Ovary (tissue), 9 donors: ENCODE data around the gene GPATCH8. TPM values are rescaled to one million over a fixed set of nuclear protein-coding genes. Genes with fewer than 3 reads are reported as not detected.

Source experiments
- DNase-seq, 5 donors: peaks; one replicate each; pipeline ENCODE4 v3.0.0-alpha.2; 2019 to 2020
- H3K27ac ChIP-seq, 2 donors: fragments of 200-600 bp; one replicate each; pipeline versions ENCODE4 v1.5.1 to v1.8.0; 2019 to 2022
- H3K27me3 ChIP-seq: fragments of 200-600 bp; one replicate; pipeline ENCODE4 v1.8.0; 2022
- H3K36me3 ChIP-seq: fragments of 200-600 bp; sonication (generic); one replicate; pipeline ENCODE4 v1.5.1; 2019
- H3K4me1 ChIP-seq: one replicate; pipeline ENCODE4 v1.8.1; 2013; ENCODE audit warnings: mild to moderate bottlenecking, moderate library complexity; ENCODE audit not compliant: insufficient read depth
- H3K4me3 ChIP-seq: fragments of 200-600 bp; sonication (generic); one replicate; pipeline ENCODE4 v1.5.1; 2017
- H3K9me3 ChIP-seq, 2 donors: fragments of 200-600 bp in 1 of 2; sonication (generic) in 1 of 2; one replicate each; pipeline versions ENCODE4 v1.5.1 to v1.8.1; 2013 to 2019; ENCODE audit warnings: mild to moderate bottlenecking in 1 of 2, moderate library complexity in 1 of 2
- EP300 ChIP-seq: sonication (generic); formaldehyde crosslinking; IDR thresholded peaks from one replicate; pipeline ENCODE4 v1.6.1; 2017; ENCODE audit warnings: antibody characterized with exemption
- POLR2A ChIP-seq: fragments of 450-650 bp; IDR thresholded peaks from one replicate; pipeline ENCODE4 v1.6.1; 2017; ENCODE audit warnings: antibody characterized with exemption, mild to moderate bottlenecking, moderate library complexity
- WGBS, 3 donors: extraction: QIAGEN DNeasy Blood & Tissue Kit in 1 of 3; methylation state at CpG; one replicate each; pipeline versions ENCODE4 v1.1.5 to v1.1.7; 2013 to 2017; 5-methylcytosine and 5-hydroxymethylcytosine counted together
- intact Hi-C, 4 donors: fragments of 100-400 bp; cut with DNase I; formaldehyde crosslinking; loops; one replicate each; pipeline versions ENCODE4 v1.11.0 to v1.15.1; 2022 to 2023
- polyA plus RNA-seq, 2 donors: library from polyadenylated mRNA; stranded (reverse); fragments of 200-250 nt in 1 of 2; fragments of 350-450 nt in 1 of 2; fragmentation: Illumina TruSeq in 1 of 2; extraction: RNeasy Lipid Tissue Mini Kit (QIAGEN cat#74804) in 1 of 2; gene quantifications; one replicate each; pipeline ENCODE4 v1.2.3, GENCODE V29; 2013 to 2014
- total RNA-seq, 7 donors: library from RNA; depleted of rRNA in 2 of 7; stranded (reverse); fragments of >200 nt in 2 of 7; fragmentation: NEBNext Ultra II Directional in 3 of 7; extraction: Animal tissue kit (Norgen Biotek cat#: 25700) in 3 of 7; gene quantifications; one replicate each; pipeline versions ENCODE4 v1.1.0 to v1.2.4, GENCODE V29; 2016 to 2023
- TF ChIP-seq, protein P1 (sequence below), 3 donors: fragments of 450-650 bp in 2 of 3; fragments of 200-600 bp in 1 of 3; IDR thresholded peaks; one replicate each; pipeline versions ENCODE4 v1.5.1 to v1.8.0; 2016 to 2022; ENCODE audit warnings: antibody characterized with exemption in 3 of 3, mild to moderate bottlenecking in 1 of 3
- donor health status: DM: no; HTN: no; CAD: no; lungs with moderate emphysema.
- donor health status: DM: no; HTN: no; CAD: no.
- donor health status: Bipolar disorder and iron deficiency.
- donor health status: DM: yes; HTN: yes; CAD: no.
- donor health status: DM: no; HTN: no; CAD: no.
- donor health status: DM: yes; HTN: yes; CAD: no.

Gene GPATCH8
- total and polyA plus RNA-seq, 9 donors: 20.5 to 57.3 (median 43.5) TPM

DNA sequence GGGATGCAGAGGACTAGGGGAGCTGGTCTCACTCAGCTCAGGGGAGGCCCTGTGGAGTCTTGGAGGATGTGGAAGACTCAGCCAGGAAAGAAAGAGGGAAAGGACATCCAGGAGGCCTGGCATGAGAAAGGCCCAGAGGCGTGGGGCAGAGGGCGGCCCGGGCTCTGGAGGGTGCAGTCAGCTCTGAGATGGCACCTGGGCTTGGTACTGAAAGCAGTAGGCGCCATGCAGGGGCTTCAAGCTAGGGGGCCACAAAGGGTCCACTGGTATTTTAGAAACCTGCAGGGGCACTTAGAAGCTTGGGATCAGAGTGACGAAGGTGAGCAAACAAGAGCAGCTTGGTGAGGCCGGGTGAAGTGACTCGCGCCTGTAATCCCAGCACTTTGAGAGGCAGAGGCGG is 145.1 kb downstream of the GPATCH8 start:
- TF ChIP-seq, protein P1, sequence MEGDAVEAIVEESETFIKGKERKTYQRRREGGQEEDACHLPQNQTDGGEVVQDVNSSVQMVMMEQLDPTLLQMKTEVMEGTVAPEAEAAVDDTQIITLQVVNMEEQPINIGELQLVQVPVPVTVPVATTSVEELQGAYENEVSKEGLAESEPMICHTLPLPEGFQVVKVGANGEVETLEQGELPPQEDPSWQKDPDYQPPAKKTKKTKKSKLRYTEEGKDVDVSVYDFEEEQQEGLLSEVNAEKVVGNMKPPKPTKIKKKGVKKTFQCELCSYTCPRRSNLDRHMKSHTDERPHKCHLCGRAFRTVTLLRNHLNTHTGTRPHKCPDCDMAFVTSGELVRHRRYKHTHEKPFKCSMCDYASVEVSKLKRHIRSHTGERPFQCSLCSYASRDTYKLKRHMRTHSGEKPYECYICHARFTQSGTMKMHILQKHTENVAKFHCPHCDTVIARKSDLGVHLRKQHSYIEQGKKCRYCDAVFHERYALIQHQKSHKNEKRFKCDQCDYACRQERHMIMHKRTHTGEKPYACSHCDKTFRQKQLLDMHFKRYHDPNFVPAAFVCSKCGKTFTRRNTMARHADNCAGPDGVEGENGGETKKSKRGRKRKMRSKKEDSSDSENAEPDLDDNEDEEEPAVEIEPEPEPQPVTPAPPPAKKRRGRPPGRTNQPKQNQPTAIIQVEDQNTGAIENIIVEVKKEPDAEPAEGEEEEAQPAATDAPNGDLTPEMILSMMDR (IDR thresholded peaks at IDR 0.05): no peak
- TF ChIP-seq EP300: no peak
- TF ChIP-seq POLR2A: no peak
- WGBS, 3 donors: 90 to 95% (median 94%) methylated on average over 9 of the region's 9 CpGs
- no peak for DNase-seq
- peaks cover 7% of the 10 kb centered on the region for H3K4me1 ChIP-seq
- H3K27me3 ChIP-seq: no peaks in the 10 kb centered on the region
- intact Hi-C loops: loop anchor here in 1 of 4 donors (10.0 kb wide), 1 partner anchor 153 kb away; no protein-coding TSS in a partner anchor
- H3K9me3 ChIP-seq: no peaks in the 10 kb centered on the region
- no peaks in the 10 kb centered on the region for H3K36me3 ChIP-seq
- H3K27ac ChIP-seq: no peak overlapping the region
- no peak overlapping the region for H3K4me3 ChIP-seq

DNA sequence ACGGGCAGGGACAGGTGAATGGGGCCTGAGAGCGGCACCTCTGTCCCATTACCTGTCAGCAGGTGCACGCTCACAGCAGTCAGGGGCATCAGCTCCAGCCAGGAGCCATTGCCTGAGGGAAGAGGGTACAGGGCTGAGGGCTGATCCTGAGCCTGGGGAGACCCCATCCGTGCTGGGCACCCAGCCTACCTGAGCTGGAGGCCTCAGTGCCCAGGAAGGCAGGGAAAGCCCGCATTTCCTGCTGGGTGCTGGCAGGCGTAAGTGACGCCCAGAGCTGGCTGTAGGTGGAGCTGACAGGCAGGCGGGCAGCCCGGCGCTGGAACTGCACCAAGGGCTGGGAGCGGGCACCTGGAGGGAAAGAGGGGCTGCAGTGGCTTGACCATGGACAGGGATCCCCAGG is 147.0 kb downstream of the GPATCH8 start:
- Histone ChIP-seq H3K27me3 (no peaks in the 10 kb centered on the region), H3K4me3 (no peak overlapping the region), H3K27ac (no peak overlapping the region), H3K9me3 (no peaks in the 10 kb centered on the region), H3K4me1 (peaks cover 4% of the 10 kb centered on the region), H3K36me3 (no peaks in the 10 kb centered on the region)
- DNase-seq: no peak
- 96 to 98% (median 96%) methylated on average over 11 of the region's 11 CpGs for WGBS, 3 donors
- intact Hi-C loops: loop anchor here in 1 of 4 donors (10.0 kb wide), 1 partner anchor 151 kb away; no protein-coding TSS in a partner anchor
- TF ChIP-seq POLR2A (no peak), EP300 (no peak)
- TF ChIP-seq, protein P1 (IDR thresholded peaks at IDR 0.05): no peak

DNA sequence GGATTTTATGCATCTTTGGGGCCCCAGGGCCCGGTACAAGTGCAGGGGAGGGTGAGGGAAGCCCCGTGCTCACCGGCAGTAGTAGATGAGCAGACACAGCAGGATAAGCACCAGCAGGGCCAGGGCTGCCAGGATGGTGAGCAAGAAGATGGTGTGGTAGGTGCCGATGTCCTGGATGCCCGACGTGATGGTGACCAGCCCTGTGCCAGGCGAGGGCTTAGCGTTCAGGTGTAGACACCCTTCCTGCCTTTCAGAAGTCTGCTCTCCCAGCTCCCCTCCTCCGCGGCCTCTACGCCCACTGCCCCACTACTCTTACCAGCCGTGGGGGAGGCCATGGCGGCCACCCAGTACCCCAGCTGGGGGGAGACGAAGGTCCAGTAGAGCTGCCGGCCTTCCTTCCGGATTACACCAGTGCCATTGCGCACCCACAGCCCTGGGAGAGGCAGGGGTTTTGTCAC is 147.5 kb downstream of the GPATCH8 start:
- 84 to 86% (median 84%) methylated on average over 17 of the region's 17 CpGs for WGBS, 3 donors
- no peaks in the 10 kb centered on the region for H3K9me3 ChIP-seq
- intact Hi-C loops: loop anchor here in 1 of 4 donors (10.0 kb wide), 1 partner anchor 151 kb away; no protein-coding TSS in a partner anchor
- no peaks in the 10 kb centered on the region for H3K27me3 ChIP-seq
- no peak overlapping the region for H3K27ac ChIP-seq
- DNase-seq: no peak
- no peak for TF ChIP-seq EP300
- no peak for TF ChIP-seq POLR2A
- TF ChIP-seq, protein P1 (IDR thresholded peaks at IDR 0.05): no peak
- no peak overlapping the region for H3K4me3 ChIP-seq
- no peaks in the 10 kb centered on the region for H3K36me3 ChIP-seq
- no peaks in the 10 kb centered on the region for H3K4me1 ChIP-seq

DNA sequence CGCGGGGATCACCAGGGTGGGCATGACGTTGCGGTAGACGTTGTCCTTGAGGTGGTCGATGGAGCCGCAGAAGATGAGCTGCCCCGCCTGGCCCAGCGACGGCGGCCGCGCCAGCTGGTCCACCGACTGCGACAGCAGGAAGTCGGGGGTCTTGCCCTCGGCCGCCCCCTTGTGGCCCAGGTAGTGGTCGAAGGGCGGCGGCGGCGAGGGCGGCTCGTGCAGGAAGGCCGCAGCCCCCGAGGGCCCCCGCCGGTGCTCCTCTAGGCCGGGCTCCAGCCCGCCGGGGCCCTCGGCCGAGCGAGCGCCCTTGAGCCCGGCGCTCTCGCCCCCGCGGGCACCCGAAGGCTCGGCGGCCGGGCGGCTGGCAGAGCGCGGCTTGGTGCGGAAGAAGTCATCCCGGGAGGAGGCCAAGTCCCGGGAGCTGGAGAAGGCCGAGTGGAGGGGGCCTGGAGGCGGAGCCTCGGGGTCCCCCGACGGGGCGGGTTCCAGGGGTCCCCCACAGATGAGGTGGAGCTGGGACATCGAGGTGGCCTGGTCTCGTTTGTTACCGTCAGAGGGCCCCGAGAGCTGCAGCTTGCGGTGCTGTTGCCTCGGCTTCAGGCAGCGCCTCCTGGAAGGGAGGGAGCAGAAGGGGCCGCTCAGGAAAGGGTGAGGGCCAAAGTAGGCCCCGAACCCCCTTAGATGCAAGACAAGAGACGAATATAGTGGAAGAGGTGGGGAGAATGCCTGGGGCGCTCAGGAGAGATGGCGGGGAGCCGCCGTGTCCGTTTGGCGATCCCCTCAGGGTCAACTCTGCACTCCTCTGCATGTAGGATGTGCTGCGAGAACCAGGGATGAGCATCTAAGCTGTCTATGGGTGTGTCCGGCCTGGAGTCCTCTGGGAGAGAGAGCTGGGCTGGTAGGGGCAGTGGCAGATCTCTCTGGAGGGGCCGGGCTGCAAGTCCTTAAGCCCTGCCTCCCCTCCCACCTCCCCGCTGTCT is 148.3 kb downstream of the GPATCH8 start:
- TF ChIP-seq EP300 (no peak), POLR2A (no peak)
- TF ChIP-seq, protein P1 (IDR thresholded peaks at IDR 0.05): no peak
- H3K27me3 ChIP-seq: no peaks in the 10 kb centered on the region
- H3K9me3 ChIP-seq: no peaks in the 10 kb centered on the region
- intact Hi-C loops: loop anchor here in 1 of 4 donors (10.0 kb wide), 1 partner anchor 150 kb away; no protein-coding TSS in a partner anchor
- no peak overlapping the region for H3K4me3 ChIP-seq
- H3K36me3 ChIP-seq: no peaks in the 10 kb centered on the region
- H3K4me1 ChIP-seq: no peaks in the 10 kb centered on the region
- WGBS, 3 donors: 44 to 59% (median 54%) methylated on average over 65 to 77 of the region's 77 CpGs
- H3K27ac ChIP-seq: no peak overlapping the region
- DNase-seq: peak in 3 of 5 donors; percentile 58 to 81 (median 64)
